HepG2 (cell line): ENCODE data around the gene PELI3. TPM values are rescaled to one million over a fixed set of nuclear protein-coding genes. Genes with fewer than 3 reads are reported as not detected.
A peak's percentile ranks its signal among the peaks of the same experiment; 100 is the strongest.

Source experiments
- ATAD3A ChIP-seq: sonication (generic); formaldehyde crosslinking; IDR thresholded peaks from 2 replicates; pipeline ENCODE4 v1.4.0; 2020; ENCODE audit warnings: missing genetic modification reagents
- ATF1 ChIP-seq: IDR thresholded peaks from 2 replicates; pipeline ENCODE4 v1.6.1; 2016; ENCODE audit warnings: mild to moderate bottlenecking, control low read depth
- ATF7-NPFF ChIP-seq: sonication (generic); formaldehyde crosslinking; IDR thresholded peaks from 2 replicates; pipeline ENCODE4 v1.8.1; 2023; ENCODE audit warnings: mild to moderate bottlenecking, low read depth, missing genetic modification reagents, moderate library complexity
- DNMT1 ChIP-seq: sonication (generic); formaldehyde crosslinking; IDR thresholded peaks from 2 replicates; pipeline ENCODE4 v1.5.1; 2020; ENCODE audit warnings: mild to moderate bottlenecking, missing genetic modification reagents
- EED ChIP-seq: sonication (generic); formaldehyde crosslinking; IDR thresholded peaks from 2 replicates; pipeline ENCODE4 v1.5.0; 2020; ENCODE audit warnings: mild to moderate bottlenecking, missing genetic modification reagents
- GATA4 ChIP-seq: sonication (generic); IDR thresholded peaks from 2 replicates; pipeline ENCODE4 v1.6.1; 2016; ENCODE audit warnings: antibody characterized with exemption, low read depth, borderline replicate concordance
- HOXD1 ChIP-seq: sonication (generic); formaldehyde crosslinking; IDR thresholded peaks from 2 replicates; pipeline ENCODE4 v1.5.0; 2020; ENCODE audit warnings: missing genetic modification reagents
- KDM4B ChIP-seq: sonication (generic); formaldehyde crosslinking; IDR thresholded peaks from 2 replicates; pipeline ENCODE4 v1.4.0; 2020; ENCODE audit warnings: missing genetic modification reagents
- MTA3 ChIP-seq: sonication (generic); formaldehyde crosslinking; IDR thresholded peaks from 2 replicates; pipeline ENCODE4 v1.4.0; 2020; ENCODE audit warnings: missing genetic modification reagents
- NAIF1 ChIP-seq: sonication (generic); formaldehyde crosslinking; IDR thresholded peaks from 2 replicates; pipeline ENCODE4 v1.5.0; 2020; ENCODE audit warnings: mild to moderate bottlenecking, missing genetic modification reagents, borderline replicate concordance
- NFIC ChIP-seq: IDR thresholded peaks from 2 replicates; pipeline ENCODE4 v1.6.1; 2012; ENCODE audit warnings: mild to moderate bottlenecking, low read length, inconsistent platforms
- RFX1 ChIP-seq: fragments of 450-650 bp; IDR thresholded peaks from 2 replicates; pipeline ENCODE4 v1.6.1; 2017
- RXRA ChIP-seq: sonication (generic); formaldehyde crosslinking; IDR thresholded peaks from 2 replicates; pipeline ENCODE4 v1.5.1; 2020; ENCODE audit warnings: missing genetic modification reagents
- SMARCE1 ChIP-seq: fragments of 450-650 bp; IDR thresholded peaks from 2 replicates; pipeline ENCODE4 v1.6.1; 2017; ENCODE audit warnings: borderline replicate concordance
- THAP8 ChIP-seq: sonication (generic); formaldehyde crosslinking; IDR thresholded peaks from 2 replicates; pipeline ENCODE4 v1.5.1; 2020; ENCODE audit warnings: missing genetic modification reagents, mild to moderate bottlenecking, borderline replicate concordance
- WIZ ChIP-seq: sonication (generic); formaldehyde crosslinking; IDR thresholded peaks from 2 replicates; pipeline ENCODE4 v1.5.1; 2020; ENCODE audit warnings: mild to moderate bottlenecking, missing genetic modification reagents
- YEATS2 ChIP-seq: sonication (generic); formaldehyde crosslinking; IDR thresholded peaks from 2 replicates; pipeline ENCODE4 v1.4.0; 2020; ENCODE audit warnings: missing genetic modification reagents, borderline replicate concordance
- ZBTB3 ChIP-seq: sonication (generic); formaldehyde crosslinking; IDR thresholded peaks from 2 replicates; pipeline ENCODE4 v1.4.0; 2020; ENCODE audit warnings: low read depth, mild to moderate bottlenecking, moderate library complexity, missing genetic modification reagents, borderline replicate concordance
- ZBTB33 ChIP-seq: sonication (generic); formaldehyde crosslinking; IDR thresholded peaks from 2 replicates; pipeline ENCODE4 v1.4.0; 2020; ENCODE audit warnings: missing genetic modification reagents
- ZKSCAN8 ChIP-seq: IDR thresholded peaks from 2 replicates; pipeline ENCODE4 v1.6.1; 2016; ENCODE audit warnings: borderline replicate concordance, missing genetic modification reagents, missing compliant biosample characterization
- ZMYM3 ChIP-seq: sonication (generic); formaldehyde crosslinking; IDR thresholded peaks from 2 replicates; pipeline ENCODE4 v1.5.1; 2020; ENCODE audit warnings: mild to moderate bottlenecking, missing genetic modification reagents
- ZNF138 ChIP-seq: sonication (generic); formaldehyde crosslinking; IDR thresholded peaks from 2 replicates; pipeline ENCODE4 v1.5.0; 2020; ENCODE audit warnings: mild to moderate bottlenecking, low read depth, missing genetic modification reagents
- ZNF207 ChIP-seq: fragments of 450-650 bp; IDR thresholded peaks from 2 replicates; pipeline ENCODE4 v1.6.1; 2016; ENCODE audit warnings: antibody characterized with exemption, borderline replicate concordance
- ZNF616 ChIP-seq: sonication (generic); formaldehyde crosslinking; IDR thresholded peaks from 2 replicates; pipeline ENCODE4 v1.5.0; 2020; ENCODE audit warnings: low read depth, mild to moderate bottlenecking, missing genetic modification reagents
- ZNF737 ChIP-seq: sonication (generic); formaldehyde crosslinking; IDR thresholded peaks from 2 replicates; pipeline ENCODE4 v1.5.0; 2020; ENCODE audit warnings: missing genetic modification reagents, mild to moderate bottlenecking, borderline replicate concordance
- ZNF780A ChIP-seq: sonication (generic); formaldehyde crosslinking; IDR thresholded peaks from 2 replicates; pipeline ENCODE4 v1.8.0; 2022; ENCODE audit warnings: mild to moderate bottlenecking, missing genetic modification reagents, moderate library complexity
- ZUFSP ChIP-seq: sonication (generic); formaldehyde crosslinking; IDR thresholded peaks from 2 replicates; pipeline ENCODE4 v1.9.0; 2021; ENCODE audit warnings: missing genetic modification reagents, mild to moderate bottlenecking, borderline replicate concordance
- polyA plus RNA-seq, 8 experiments: library from polyadenylated mRNA; depleted of rRNA in 3 of 8; stranded (reverse) in 7 of 8; unstranded in 1 of 8; fragments of >200 nt; fragmentation: Illumina TruSeq in 4 of 8; extraction: Trizol in 4 of 8; gene quantifications; 2 replicates each; pipeline versions ENCODE4 v1.2.1 to v1.2.3, GENCODE V29; 2011 to 2016; ENCODE audit warnings: low read depth in 4 of 8, missing spikeins in 1 of 8, mixed read lengths in 1 of 8; ENCODE audit not compliant: insufficient read depth in 1 of 8
- total RNA-seq, 5 experiments: library from RNA; depleted of rRNA; stranded (reverse); fragments of >200 nt; fragmentation: Illumina TruSeq; extraction: Trizol; gene quantifications; 2 replicates each; pipeline ENCODE4 v1.2.3, GENCODE V29; 2016; ENCODE audit warnings: low read depth in 1 of 5

PELI3 gene
- total and polyA plus RNA-seq, 2 of the 13 experiments (the other 11 are each of a cell fraction or from before 2014, with no cell fraction given), result 2.0 to 4.0 TPM

- TF ChIP-seq ZBTB3 (CRISPR knock-in tag), result no peak; the same call in 1 of the 2 replicates
- no peak for TF ChIP-seq ZKSCAN8 (CRISPR knock-in tag)
- TF ChIP-seq ZMYM3 (CRISPR knock-in tag), result peak; percentile 98
- TF ChIP-seq ATF1 (CRISPR knock-in tag), result peak; percentile 40
- TF ChIP-seq WIZ (CRISPR knock-in tag), result no peak; the same call in 1 of the 2 replicates
- no peak for TF ChIP-seq MTA3 (CRISPR knock-in tag)
- TF ChIP-seq HOXD1, result no peak
- TF ChIP-seq ZNF780A (CRISPR knock-in tag), result no peak
- no peak for TF ChIP-seq KDM4B (CRISPR knock-in tag)
- TF ChIP-seq ZNF616, result no peak
- no peak; the same call in 1 of the 2 replicates for TF ChIP-seq ZBTB33
- TF ChIP-seq ZNF207, result no peak
- TF ChIP-seq ZNF138 (CRISPR knock-in tag), result peak; percentile 76; the same call in 1 of the 2 replicates
- no peak; the same call in 1 of the 2 replicates for TF ChIP-seq EED (CRISPR knock-in tag)
- peak; percentile 65; the same call in 1 of the 2 replicates for TF ChIP-seq ATF7-NPFF (CRISPR knock-in tag)
- no peak for TF ChIP-seq ZUFSP (CRISPR knock-in tag)
- TF ChIP-seq NFIC, result no peak
- TF ChIP-seq SMARCE1, result no peak
- TF ChIP-seq DNMT1 (CRISPR knock-in tag), result 0 out of 2 replicates have a peak, but pooled peaks have one; percentile 78
- 0 out of 2 replicates have a peak, but pooled peaks have one; percentile 12 for TF ChIP-seq GATA4
- peak; percentile 51; the same call in 1 of the 2 replicates for TF ChIP-seq NAIF1 (CRISPR knock-in tag)
- TF ChIP-seq ZNF737, result 0 out of 2 replicates have a peak, but pooled peaks have one; percentile 49
- TF ChIP-seq RXRA (CRISPR knock-in tag), result peak; percentile 76; the same call in 1 of the 2 replicates
- TF ChIP-seq YEATS2 (CRISPR knock-in tag), result peak; percentile 93
- TF ChIP-seq THAP8 (CRISPR knock-in tag), result 0 out of 2 replicates have a peak, but pooled peaks have one; percentile 48
- TF ChIP-seq RFX1, result no peak
- no peak for TF ChIP-seq ATAD3A (CRISPR knock-in tag)
These were observed 13.6 kb downstream of the PELI3 start, which contains the start of gene DPP3 (continued) for GRCh38 chr11:66480117-66480938.
